Measurements from ENCODE around the gene COMTD1.
"Not testable (repeated sequence)": the region's sequence is repeated elsewhere in the genome, so short reads cannot be mapped to it uniquely, and the experiment has no call there.

Gene COMTD1

GRCh38 chr10:75188522-75188921, 47.2 kb downstream of the COMTD1 start:
- 99% methylated on average over 9 of the region's 9 CpGs for whole genome bisulfite sequencing
- H3K27ac ChIP-seq (ENCODE audit: low read depth, low read length); H3K9ac ChIP-seq (ENCODE audit: low read depth, low read length); H3K4me3 ChIP-seq (ENCODE audit: low read length); H3K36me3 ChIP-seq (ENCODE audit: insufficient read depth, low read length); H3K27me3 ChIP-seq (ENCODE audit: insufficient read depth, low read length); H3K9me3 ChIP-seq (ENCODE audit: insufficient read depth, low read depth, low read length): not testable (repeated sequence)
- peaks cover 11% of the 10 kb centered on the region; the same call in 1 of the 2 replicates for H3K4me1 ChIP-seq (ENCODE audit: insufficient read depth, low read length)

- Histone ChIP-seq H3K27me3 (ENCODE audit: insufficient read depth, low read length) (no peaks in the 10 kb centered on the region), H3K4me1 (ENCODE audit: insufficient read depth, low read length) (peaks cover 11% of the 10 kb centered on the region; the same call in 1 of the 2 replicates), H3K9me3 (ENCODE audit: insufficient read depth, low read depth, low read length) (no peaks in the 10 kb centered on the region), H3K36me3 (ENCODE audit: insufficient read depth, low read length) (no peaks in the 10 kb centered on the region), H3K4me3 (ENCODE audit: low read length) (no peak overlapping the region), H3K9ac (ENCODE audit: low read depth, low read length) (no peak overlapping the region), H3K27ac (ENCODE audit: low read depth, low read length) (peak overlapping the region; percentile 38; the same call in 1 of the 2 replicates)
- 92% methylated on average over 2 of the region's 3 CpGs for WGBS
Observed at GRCh38 chr10:75187961-75188426, 47.8 kb downstream of the COMTD1 start.

GRCh38 chr10:75186310-75186709, 49.4 kb downstream of the COMTD1 start:
- Histone ChIP-seq H3K27me3 (ENCODE audit: insufficient read depth, low read length) (no peaks in the 10 kb centered on the region), H3K36me3 (ENCODE audit: insufficient read depth, low read length) (no peaks in the 10 kb centered on the region), H3K27ac (ENCODE audit: low read depth, low read length) (no peak overlapping the region), H3K4me3 (ENCODE audit: low read length) (no peak overlapping the region), H3K9ac (ENCODE audit: low read depth, low read length) (no peak overlapping the region), H3K4me1 (ENCODE audit: insufficient read depth, low read length) (0 out of 2 replicates have a peak, but pooled peaks cover 7% of the 10 kb centered on the region), H3K9me3 (ENCODE audit: insufficient read depth, low read depth, low read length) (no peaks in the 10 kb centered on the region)
- WGBS, result 93% methylated on average over 4 of the region's 4 CpGs
